Activated T-helper 2 cell treated with anti-CD3 and anti-CD28 coated beads, Interferon-gamma antibody, Interleukin-2, Interleukin-4, amounts not matched to agents 10 μg/mL and 5 μg/mL and 100 μg/mL, durations not matched to agents 14 hours and 24 hours and 36 hours (primary cell): ENCODE results near the gene CHIA. TPM values are rescaled to one million over a fixed set of nuclear protein-coding genes. Genes with fewer than 3 reads are reported as not detected.

Experiments used
- DNase-seq: peaks from one replicate; pipeline ENCODE4 v3.0.0; 2021; ENCODE audit warnings: low spot score
- H3K27ac Mint-ChIP-seq: one replicate; pipeline ENCODE4 v1.8.0; 2021; ENCODE audit warnings: mixed read lengths
- H3K27me3 Mint-ChIP-seq: one replicate; pipeline ENCODE4 v1.8.0; 2021; ENCODE audit warnings: low read depth, mixed read lengths
- H3K36me3 Mint-ChIP-seq: one replicate; pipeline ENCODE4 v1.8.0; 2021; ENCODE audit warnings: low read depth, mixed read lengths
- H3K4me1 Mint-ChIP-seq: one replicate; pipeline ENCODE4 v1.8.0; 2021; ENCODE audit warnings: low read depth, mixed read lengths
- H3K4me3 Mint-ChIP-seq: one replicate; pipeline ENCODE4 v1.8.0; 2021; ENCODE audit warnings: low read depth, mild to moderate bottlenecking, moderate library complexity, mixed read lengths
- H3K9me3 Mint-ChIP-seq: one replicate; pipeline ENCODE4 v1.8.0; 2021; ENCODE audit warnings: mixed read lengths
- intact Hi-C: fragments of 100-400 bp; cut with micrococcal nuclease; formaldehyde crosslinking; loops from one replicate; pipeline ENCODE4 v1.15.1; 2023
- total RNA-seq: library from RNA; stranded (reverse); gene quantifications from 2 replicates; pipeline ENCODE4 v1.2.3, GENCODE V29; 2022

CHIA gene
- not detected in 2 replicates for total RNA-seq

GRCh38 chr1:111290630-111291029 is at the start of gene CHIA:
Gene CHIA, plus strand, starts transcription at chr1:111290851. Its CDS starts 19,617 bp downstream, at chr1:111310468.
- Mint-ChIP-seq H3K4me3 (no peak within 1 kb of the TSS), H3K27ac (no peak within 1 kb of the TSS), H3K27me3 (peaks cover 5% of the 10 kb centered on the region), H3K36me3 (no peaks in the 10 kb centered on the region), H3K4me1 (no peaks in the 10 kb centered on the region), H3K9me3 (no peaks in the 10 kb centered on the region)
- intact Hi-C loops = no loop called here
- DNase-seq = no peak

GRCh38 chr1:111241797-111242196 is 48.9 kb upstream of the CHIA start:
- H3K9me3 Mint-ChIP-seq = no peaks in the 10 kb centered on the region
- H3K4me3 Mint-ChIP-seq = no peak overlapping the region
- no peaks in the 10 kb centered on the region for H3K4me1 Mint-ChIP-seq
- no peak overlapping the region for H3K27ac Mint-ChIP-seq
- peaks cover 18% of the 10 kb centered on the region for H3K36me3 Mint-ChIP-seq
- no peak for DNase-seq
- intact Hi-C loops = no loop called here
- no peaks in the 10 kb centered on the region for H3K27me3 Mint-ChIP-seq

GRCh38 chr1:111242805-111243523 is 47.7 kb upstream of the CHIA start:
- H3K27ac Mint-ChIP-seq = no peak overlapping the region
- no peak for DNase-seq
- intact Hi-C loops = no loop called here
- no peak overlapping the region for H3K4me3 Mint-ChIP-seq
- H3K36me3 Mint-ChIP-seq = peaks cover 15% of the 10 kb centered on the region
- no peaks in the 10 kb centered on the region for H3K27me3 Mint-ChIP-seq
- no peaks in the 10 kb centered on the region for H3K4me1 Mint-ChIP-seq
- no peaks in the 10 kb centered on the region for H3K9me3 Mint-ChIP-seq

- H3K4me3 Mint-ChIP-seq = no peak overlapping the region
- H3K9me3 Mint-ChIP-seq = no peaks in the 10 kb centered on the region
- peaks cover 3% of the 10 kb centered on the region for H3K36me3 Mint-ChIP-seq
- no peak overlapping the region for H3K27ac Mint-ChIP-seq
- H3K27me3 Mint-ChIP-seq = no peaks in the 10 kb centered on the region
- no peak for DNase-seq
- intact Hi-C loops = no loop called here
- peaks cover 6% of the 10 kb centered on the region for H3K4me1 Mint-ChIP-seq
Observed at GRCh38 chr1:111247125-111247838, 43.4 kb upstream of the CHIA start.

- no peak for DNase-seq
- H3K4me1 Mint-ChIP-seq = peaks cover 6% of the 10 kb centered on the region
- H3K4me3 Mint-ChIP-seq = no peak overlapping the region
- H3K27ac Mint-ChIP-seq = no peak overlapping the region
- H3K9me3 Mint-ChIP-seq = no peaks in the 10 kb centered on the region
- no peaks in the 10 kb centered on the region for H3K36me3 Mint-ChIP-seq
- intact Hi-C loops = no loop called here
- no peaks in the 10 kb centered on the region for H3K27me3 Mint-ChIP-seq
Observed at GRCh38 chr1:111249960-111250359, 40.7 kb upstream of the CHIA start.

- no peak for DNase-seq
- Mint-ChIP-seq H3K4me1 (peaks cover 6% of the 10 kb centered on the region), H3K4me3 (no peak overlapping the region), H3K27ac (no peak overlapping the region), H3K9me3 (no peaks in the 10 kb centered on the region), H3K27me3 (peaks cover 5% of the 10 kb centered on the region), H3K36me3 (no peaks in the 10 kb centered on the region)
- intact Hi-C loops = no loop called here
Observed at GRCh38 chr1:111251570-111251969, 39.1 kb upstream of the CHIA start.

- peaks cover 5% of the 10 kb centered on the region for H3K27me3 Mint-ChIP-seq
- no peaks in the 10 kb centered on the region for H3K36me3 Mint-ChIP-seq
Observed at GRCh38 chr1:111252786-111253185, 37.9 kb upstream of the CHIA start.

GRCh38 chr1:111253876-111254275 is 36.8 kb upstream of the CHIA start:
- intact Hi-C loops = no loop called here
- no peak for DNase-seq
- peaks cover 6% of the 10 kb centered on the region for H3K4me1 Mint-ChIP-seq
- H3K27me3 Mint-ChIP-seq = peaks cover 5% of the 10 kb centered on the region
- H3K4me3 Mint-ChIP-seq = no peak overlapping the region
- H3K9me3 Mint-ChIP-seq = no peaks in the 10 kb centered on the region
- H3K27ac Mint-ChIP-seq = no peak overlapping the region
- no peaks in the 10 kb centered on the region for H3K36me3 Mint-ChIP-seq

More at GRCh38 chr1:111252786-111253185, 37.9 kb upstream of the CHIA start:
- Mint-ChIP-seq H3K4me3 (no peak overlapping the region), H3K27ac (no peak overlapping the region), H3K9me3 (no peaks in the 10 kb centered on the region), H3K4me1 (peaks cover 6% of the 10 kb centered on the region)
- intact Hi-C loops = no loop called here
- no peak for DNase-seq

- no peak overlapping the region for H3K4me3 Mint-ChIP-seq
- peaks cover 2% of the 10 kb centered on the region for H3K9me3 Mint-ChIP-seq
Observed at GRCh38 chr1:111256988-111257658, 33.5 kb upstream of the CHIA start.

GRCh38 chr1:111267801-111268508 is 22.7 kb upstream of the CHIA start:
- intact Hi-C loops = no loop called here
- DNase-seq = no peak
- H3K4me1 Mint-ChIP-seq = no peaks in the 10 kb centered on the region
- no peaks in the 10 kb centered on the region for H3K36me3 Mint-ChIP-seq
- H3K4me3 Mint-ChIP-seq = no peak overlapping the region
- H3K9me3 Mint-ChIP-seq = peaks cover 13% of the 10 kb centered on the region
- H3K27me3 Mint-ChIP-seq = peaks cover 81% of the 10 kb centered on the region
- no peak overlapping the region for H3K27ac Mint-ChIP-seq

More at GRCh38 chr1:111256988-111257658, 33.5 kb upstream of the CHIA start:
- Mint-ChIP-seq H3K27ac (no peak overlapping the region), H3K36me3 (no peaks in the 10 kb centered on the region), H3K4me1 (no peaks in the 10 kb centered on the region), H3K27me3 (peaks cover 19% of the 10 kb centered on the region)
- intact Hi-C loops = no loop called here
- no peak for DNase-seq

GRCh38 chr1:111269825-111270406 is 20.7 kb upstream of the CHIA start:
- peaks cover 64% of the 10 kb centered on the region for H3K27me3 Mint-ChIP-seq
- H3K27ac Mint-ChIP-seq = no peak overlapping the region
- H3K4me3 Mint-ChIP-seq = no peak overlapping the region
- no peaks in the 10 kb centered on the region for H3K36me3 Mint-ChIP-seq
- intact Hi-C loops = no loop called here
- DNase-seq = no peak
- peaks cover 4% of the 10 kb centered on the region for H3K4me1 Mint-ChIP-seq
- peaks cover 4% of the 10 kb centered on the region for H3K9me3 Mint-ChIP-seq

- DNase-seq = no peak
- Mint-ChIP-seq H3K36me3 (no peaks in the 10 kb centered on the region), H3K4me1 (peaks cover 11% of the 10 kb centered on the region), H3K4me3 (no peak overlapping the region), H3K9me3 (peaks cover under 1% of the 10 kb centered on the region), H3K27me3 (peaks cover 54% of the 10 kb centered on the region), H3K27ac (no peak overlapping the region)
- intact Hi-C loops = no loop called here
Observed at GRCh38 chr1:111270771-111271463, 19.7 kb upstream of the CHIA start.
